HPDE6-E6E7 (cell line): ENCODE results near the gene OR2AE1.
A peak's percentile ranks its signal among the peaks of the same experiment; 100 is the strongest.
"Not testable (repeated sequence)": the region's sequence is repeated elsewhere in the genome, so short reads cannot be mapped to it uniquely, and the experiment has no call there.

Source experiments
- DNase-seq: peaks from one replicate; pipeline ENCODE4 v3.0.0; 2011; ENCODE audit warnings: missing footprints; ENCODE audit errors: extremely low spot score

OR2AE1 gene, protein sequence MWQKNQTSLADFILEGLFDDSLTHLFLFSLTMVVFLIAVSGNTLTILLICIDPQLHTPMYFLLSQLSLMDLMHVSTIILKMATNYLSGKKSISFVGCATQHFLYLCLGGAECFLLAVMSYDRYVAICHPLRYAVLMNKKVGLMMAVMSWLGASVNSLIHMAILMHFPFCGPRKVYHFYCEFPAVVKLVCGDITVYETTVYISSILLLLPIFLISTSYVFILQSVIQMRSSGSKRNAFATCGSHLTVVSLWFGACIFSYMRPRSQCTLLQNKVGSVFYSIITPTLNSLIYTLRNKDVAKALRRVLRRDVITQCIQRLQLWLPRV

DNA sequence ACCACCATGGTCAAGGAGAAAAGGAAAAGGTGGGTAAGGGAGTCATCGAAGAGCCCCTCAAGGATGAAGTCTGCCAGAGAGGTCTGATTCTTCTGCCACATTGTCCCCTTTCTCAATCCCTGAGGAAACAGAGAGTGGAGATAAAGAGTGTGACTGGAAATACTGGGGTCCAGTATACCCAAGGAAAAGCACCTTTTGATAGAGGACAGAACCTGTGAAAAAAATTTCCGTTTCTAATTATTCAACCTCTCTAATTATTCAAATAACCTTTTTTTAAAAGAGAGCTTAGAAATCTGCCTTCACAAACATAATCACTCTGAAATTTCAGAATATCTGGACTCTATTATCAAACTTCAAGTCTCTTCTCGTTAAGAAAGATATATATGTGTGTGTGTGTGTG is at the start of gene OR2AE1:
OR2AE1 (minus strand) TSS at position 101 of the 400 bp plus-strand sequence; CDS start at position 101, 0 bp downstream.
- DNase-seq = no peak

DNA sequence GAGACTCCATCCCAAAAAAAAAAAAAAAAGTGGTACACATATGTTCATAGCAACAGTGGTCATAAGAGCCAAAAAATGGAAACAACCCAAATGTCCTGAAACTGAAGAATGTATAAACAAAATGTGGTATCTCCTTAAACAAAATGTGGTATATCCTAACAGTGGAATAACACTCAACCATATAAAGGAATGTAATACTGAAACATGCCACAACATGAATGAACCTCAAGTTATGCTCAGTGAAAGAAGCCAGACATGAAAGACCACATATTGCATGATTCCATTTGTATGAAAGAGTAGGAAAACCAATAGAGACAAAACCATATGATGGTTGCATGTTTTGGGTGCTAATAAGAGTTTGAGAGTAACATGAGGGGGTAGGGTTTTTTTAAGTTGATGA is 49.5 kb upstream of the OR2AE1 start:
- no peak for DNase-seq

DNA sequence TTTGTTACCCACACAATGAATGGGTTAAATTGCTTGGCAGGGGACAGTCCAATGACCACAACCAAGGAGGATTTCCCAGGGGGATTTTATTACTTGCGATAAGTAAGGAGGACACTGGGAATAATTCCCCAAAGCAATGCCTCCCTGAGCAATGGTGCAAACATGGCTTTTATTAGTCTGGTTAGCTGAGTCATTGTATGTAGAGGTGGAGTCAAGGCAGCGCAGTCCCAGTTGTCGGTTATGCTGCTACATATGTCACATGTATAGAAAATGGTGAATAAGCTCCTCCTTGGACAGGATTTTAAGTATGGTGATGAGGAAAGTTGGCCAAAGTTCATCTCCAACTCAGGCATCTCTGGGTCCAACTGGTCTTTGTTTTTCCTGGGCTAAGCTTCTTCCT is 46.4 kb upstream of the OR2AE1 start:
- DNase-seq = no peak

DNA sequence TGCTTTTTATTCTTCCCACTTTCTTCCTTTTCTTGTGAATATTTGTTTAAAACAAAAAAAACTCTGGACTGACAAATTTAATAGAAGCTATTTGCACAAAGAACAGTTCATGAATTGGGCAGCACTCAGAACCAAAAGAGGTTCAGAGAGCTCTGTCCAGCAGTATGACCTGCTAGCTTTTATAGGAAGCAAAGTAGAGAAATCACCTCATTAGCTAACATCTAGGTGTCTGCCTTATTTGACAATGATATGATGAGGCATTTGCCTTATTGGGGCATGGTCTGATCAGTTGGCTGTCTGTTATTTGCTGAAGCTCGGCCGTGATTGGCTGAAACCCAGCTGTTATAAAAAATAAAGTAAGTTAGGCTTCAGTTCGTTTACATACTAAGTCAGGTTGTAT is 43.3 kb upstream of the OR2AE1 start:
- no peak for DNase-seq

DNA sequence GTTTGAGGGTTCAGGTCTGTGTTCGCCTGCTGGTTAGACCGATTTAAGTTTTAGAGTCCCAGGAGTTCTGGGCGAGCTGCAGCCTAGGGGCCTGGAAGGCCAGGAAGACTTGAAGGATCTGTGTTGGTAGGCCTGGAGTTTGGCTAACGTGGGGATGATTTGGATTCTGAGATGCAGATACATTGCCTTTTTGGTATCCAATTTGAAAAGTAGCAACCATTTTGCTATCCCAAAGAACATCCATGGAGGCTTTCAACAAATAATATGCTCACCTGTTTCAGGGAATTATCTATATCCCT is 42.9 kb upstream of the OR2AE1 start:
- DNase-seq = no peak

DNA sequence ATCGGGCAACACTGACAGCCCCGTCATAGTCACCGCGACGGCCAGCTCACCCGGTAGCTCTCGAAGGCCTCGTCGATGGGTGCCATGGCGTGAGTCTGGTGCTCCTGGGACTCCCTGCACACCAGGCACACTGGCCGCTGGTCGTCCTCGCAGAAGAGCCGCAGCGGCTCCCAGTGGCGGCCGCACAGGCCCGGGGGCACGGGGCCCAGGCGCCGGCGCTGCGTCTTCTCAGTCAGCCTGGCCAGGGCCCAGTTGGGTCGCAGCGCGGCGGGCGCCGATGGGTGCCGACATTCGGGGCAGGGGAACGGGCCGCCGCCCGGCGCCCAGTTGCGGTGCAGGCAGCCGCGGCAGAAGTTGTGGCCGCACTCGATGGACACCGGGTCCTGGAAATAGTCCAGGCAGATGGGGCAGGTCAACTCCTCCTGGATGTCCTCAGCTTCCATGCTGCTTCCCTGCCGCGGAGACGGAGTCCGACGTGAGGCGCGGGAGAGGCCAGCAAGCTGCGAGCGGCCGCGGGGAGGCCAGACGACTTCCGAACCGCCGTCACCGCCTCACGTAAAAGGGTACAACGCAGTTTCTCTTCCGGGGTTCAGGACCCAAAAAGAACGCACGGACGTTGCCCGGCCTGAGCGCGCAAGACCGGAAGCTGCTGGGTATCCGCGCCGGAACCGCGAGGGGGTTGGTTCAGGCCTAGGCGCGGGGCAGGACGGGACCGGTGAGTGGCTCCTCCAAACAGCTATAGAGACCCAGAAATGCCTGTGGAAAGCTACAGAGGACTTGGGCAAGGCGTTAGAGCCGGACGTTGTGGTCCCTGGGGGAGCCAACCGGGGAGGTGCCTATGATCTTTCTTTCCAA is 42.4 kb upstream of the OR2AE1 start, which contains the start of gene TRIM4:
TRIM4 (minus strand) TSS at position 572 of the 855 bp plus-strand sequence; CDS start at position 443, 129 bp downstream.
- DNase-seq = peak; percentile 80

DNA sequence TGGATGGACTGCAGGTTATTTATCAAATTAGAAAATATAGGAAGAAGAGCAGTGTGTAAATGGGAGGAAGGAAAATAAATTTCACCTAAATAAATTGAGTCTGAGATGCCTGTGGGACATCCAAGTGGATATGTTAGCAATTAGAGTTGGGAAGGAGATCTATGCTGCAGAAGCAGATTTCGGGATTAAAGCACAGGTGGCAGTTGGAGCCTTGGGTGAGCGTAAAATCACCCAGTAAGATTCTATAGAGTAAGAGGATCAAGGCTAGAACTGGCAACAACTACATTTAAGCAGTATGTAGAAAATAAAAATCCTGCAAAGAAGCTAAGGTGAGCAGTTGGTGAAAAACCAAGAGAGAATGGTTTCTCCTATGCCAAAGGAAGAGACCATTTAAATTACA is 34.1 kb upstream of the OR2AE1 start:
- DNase-seq = no peak

DNA sequence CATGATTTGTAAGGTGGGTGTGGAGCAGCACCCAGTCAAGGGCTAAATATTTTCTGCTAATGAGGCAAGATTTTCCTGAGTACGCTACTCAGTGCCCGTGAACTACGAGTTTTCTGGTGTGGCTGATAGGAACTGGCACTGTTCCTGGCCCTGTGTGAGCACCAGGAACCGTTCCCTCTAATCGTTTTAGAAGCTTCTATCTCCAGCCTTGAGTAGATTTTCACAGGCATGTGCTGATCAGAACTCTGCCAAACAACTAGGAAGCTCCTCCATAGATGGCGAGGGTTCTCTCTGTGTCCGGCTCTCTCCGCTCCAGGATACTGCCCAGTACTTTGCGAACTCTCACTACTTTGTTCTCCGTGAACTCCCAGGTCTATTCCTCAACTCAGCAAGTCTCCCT is 24.7 kb upstream of the OR2AE1 start:
- no peak for DNase-seq

DNA sequence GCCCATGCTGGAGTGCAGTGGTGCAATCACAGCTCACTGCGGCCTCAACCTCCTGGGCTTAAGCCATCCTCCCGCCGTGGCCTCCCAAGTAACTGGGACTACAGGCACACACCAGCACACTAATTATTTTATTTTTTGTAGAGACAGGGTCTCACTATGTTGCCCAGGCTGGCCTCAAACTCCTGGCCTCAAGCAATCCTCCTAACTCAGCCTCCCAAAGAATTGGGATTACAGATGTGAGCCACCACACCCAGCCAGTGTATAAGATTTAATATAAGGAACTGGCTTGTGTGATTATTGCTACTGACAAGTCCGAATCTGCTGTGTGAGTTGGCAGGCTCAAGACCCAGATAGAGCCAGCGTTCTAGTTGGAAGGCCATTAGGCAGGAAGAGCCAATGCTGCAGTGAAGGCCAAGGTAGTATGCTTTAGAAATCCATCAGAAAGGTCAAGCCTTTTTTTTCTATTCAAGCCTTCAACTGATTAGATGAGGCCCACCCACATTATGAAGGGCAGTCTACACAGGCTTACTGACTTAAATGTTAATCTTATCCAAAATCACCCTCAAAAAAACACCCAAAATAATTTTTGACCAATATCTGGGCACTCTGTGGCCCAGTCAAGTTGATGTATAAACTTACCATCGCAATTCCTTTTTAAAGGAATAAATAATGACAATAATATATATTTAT is 23.1 kb upstream of the OR2AE1 start:
- no peak for DNase-seq

DNA sequence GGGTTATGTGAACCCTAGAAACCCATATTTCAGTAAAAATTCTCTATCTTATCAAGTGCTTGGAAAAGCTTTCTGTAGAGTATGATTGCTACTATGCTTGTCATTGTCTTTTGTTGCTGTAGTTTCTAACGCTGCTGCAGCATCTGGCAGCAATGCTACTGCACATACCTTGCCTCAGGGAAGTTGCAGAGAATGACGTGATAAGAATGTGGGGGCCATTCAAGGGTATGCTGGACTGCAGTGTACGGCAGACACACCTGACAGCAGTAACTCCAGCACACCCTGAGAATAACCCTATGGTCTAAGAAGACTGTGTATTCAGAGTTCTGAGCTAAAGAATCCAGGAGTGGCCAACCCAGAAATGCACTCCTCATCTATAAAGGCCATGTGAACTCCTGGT is 22.0 kb upstream of the OR2AE1 start:
- no peak for DNase-seq

DNA sequence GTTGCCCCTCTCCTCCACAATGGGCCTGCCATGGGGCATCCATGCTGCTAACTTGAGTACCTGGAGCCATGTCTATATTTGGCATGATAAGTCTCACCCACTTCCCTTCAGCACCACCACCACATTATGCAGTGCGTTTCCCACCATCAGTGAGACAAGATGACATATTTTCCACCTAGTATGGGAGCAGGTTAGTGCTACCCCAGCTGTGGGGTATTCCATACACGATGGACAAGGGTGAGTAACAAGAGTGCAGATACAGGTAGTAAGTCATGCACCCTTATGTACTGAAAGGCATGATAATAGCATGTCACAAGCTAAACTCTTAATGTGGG is 21.2 kb upstream of the OR2AE1 start:
- DNase-seq = no peak

DNA sequence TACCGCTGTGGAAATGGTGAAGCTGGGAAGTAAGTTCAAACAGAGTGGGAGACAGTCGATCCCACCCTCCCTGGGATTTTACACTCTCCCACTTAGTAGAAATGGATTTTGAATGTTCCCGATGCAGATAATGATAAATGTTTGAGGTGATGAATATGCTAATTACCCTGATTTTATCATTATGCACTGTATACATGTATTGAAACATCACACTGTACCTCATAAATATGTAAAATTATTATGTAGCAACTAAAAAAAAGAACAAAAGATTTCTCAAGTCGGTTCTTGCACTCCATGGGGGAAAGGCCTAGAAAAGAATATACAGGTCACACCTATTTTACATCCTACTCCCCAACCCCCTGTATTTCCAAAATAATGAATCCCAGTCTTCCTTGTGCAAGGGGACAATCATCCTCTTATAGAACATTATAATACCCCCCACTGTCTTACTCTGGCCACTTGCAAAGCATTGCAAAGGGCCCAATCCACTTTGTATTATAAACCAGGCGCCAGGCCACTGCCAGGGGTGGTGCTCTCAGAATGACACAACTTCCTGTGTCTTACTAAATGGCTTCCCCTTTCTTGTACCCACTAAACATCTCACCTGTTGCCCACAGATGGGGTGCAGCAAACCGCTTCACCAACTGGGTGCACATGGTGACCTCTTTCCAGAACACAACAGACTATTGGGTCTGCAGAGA is 20.6 kb upstream of the OR2AE1 start:
- no peak for DNase-seq

DNA sequence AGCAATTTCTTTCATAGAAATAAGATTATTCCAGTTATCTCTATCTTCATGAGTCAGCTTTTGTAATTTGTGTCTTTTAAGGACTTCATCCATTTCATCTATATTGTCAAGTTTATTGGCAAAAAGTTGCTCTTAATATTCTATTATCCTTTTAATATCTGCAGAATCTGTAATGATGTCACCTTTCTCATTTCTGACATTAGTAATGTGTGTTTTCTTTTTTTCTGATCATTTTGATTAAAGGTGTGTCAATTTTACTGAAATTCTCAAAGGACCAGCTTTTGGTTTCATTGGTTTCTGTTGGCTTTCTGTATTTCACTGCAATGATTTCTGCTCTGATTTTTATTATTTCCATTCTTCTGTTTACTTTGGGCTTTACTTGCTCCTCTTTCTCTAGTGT is 17.9 kb upstream of the OR2AE1 start:
- no peak for DNase-seq

DNA sequence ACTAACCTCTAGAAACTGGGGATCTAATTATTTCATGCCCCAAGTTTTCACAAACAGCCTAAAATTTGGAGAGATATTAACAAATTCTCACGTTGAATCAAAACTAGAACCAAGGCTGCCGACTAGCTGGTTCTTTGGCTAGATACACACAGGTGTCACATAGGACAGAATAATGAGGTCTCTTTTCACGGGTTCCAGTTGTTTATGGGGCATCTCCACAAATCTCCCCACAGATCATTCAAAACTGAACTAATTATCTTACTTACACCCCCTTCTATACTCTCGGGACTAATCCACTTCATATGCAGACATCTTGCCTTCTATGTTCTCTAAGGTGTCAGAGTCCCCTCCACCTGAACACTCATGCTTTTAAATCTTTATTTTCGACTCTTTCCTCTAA is 16.4 kb upstream of the OR2AE1 start:
- no peak for DNase-seq

DNA sequence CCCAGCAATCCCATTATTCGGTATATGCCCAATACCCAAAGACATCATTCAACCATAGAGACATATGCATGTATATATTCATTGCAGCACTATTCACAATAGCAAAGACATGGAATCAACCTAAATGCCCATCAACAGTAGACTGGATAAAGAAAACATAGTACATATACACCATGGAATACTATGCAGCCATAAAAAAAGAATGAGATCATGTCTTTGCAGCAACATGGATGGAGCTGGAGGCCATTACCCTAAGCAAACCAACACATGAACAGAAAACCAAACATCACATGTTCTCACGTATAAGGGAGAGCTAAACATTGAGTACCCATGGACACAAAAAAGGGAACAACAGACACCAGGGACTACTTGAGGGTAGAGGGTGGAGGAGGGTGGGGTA is 13.5 kb upstream of the OR2AE1 start:
- not testable (repeated sequence) for DNase-seq

DNA sequence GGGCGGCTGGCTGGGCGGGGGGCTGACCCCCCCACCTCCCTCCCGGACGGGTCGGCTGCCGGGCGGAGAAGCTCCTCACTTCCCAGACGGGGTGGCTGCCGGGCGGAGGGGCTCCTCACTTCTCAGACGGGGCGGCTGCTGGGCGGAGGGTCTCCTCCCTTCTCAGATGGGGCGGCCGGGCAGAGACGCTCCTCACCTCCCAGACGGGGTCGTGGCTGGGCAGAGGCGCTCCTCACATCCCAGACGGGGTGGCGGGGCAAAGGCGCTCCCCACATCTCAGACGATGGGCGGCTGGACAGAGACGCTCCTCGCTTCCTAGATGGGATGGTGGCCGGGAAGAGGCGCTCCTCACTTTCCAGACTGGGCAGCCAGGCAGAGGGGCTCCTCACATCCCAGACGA is 11.5 kb upstream of the OR2AE1 start:
- DNase-seq = not testable (repeated sequence)

DNA sequence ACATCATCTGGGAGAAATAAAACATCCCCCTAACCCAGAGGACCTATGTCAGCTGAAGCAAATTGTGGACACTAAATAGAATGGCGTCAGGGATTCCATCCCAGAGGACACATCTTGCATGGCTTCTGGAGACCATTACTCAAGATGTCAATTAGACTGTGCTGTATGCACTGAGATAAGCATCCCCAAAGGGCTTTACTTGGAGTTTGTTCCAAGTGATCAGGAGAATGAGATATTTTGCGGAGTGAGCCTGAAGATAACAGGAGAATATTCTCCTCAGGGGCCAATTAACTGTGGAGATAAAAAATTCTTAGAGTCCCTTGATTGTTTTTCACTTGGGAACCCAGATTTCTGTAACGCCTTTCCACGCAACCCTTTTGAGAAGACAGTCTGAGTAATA is 4.5 kb upstream of the OR2AE1 start:
- no peak for DNase-seq

DNA sequence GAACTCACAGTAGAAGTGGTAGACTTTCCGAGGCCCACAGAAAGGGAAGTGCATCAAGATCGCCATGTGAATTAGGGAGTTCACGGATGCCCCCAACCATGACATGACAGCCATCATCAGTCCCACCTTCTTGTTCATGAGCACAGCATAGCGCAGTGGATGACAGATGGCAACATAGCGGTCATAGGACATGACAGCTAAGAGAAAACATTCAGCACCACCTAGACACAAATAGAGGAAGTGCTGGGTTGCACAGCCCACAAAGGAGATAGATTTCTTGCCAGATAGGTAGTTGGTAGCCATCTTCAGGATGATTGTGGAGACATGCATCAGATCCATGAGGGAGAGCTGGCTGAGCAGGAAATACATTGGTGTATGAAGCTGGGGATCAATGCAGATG is 342 bp downstream of the OR2AE1 start:
- DNase-seq = no peak

DNA sequence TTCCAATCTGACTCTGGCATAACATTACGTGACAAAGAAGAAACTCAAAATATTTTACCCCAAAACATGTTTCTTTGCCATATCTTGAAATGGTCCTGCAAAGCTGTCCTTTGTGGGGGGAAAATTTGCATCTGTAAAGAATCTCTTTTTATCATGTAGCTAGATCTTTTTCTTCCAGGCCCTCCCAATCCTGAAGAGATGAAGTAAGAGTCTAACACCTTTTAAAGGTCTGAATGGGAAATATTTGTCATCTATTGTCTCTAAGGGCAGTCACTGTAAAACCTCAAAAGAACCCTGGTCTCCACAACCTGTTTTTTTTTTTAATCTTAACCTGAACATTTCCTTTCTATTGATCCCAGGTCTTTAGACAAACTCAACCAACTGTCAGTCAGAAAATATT is 8.6 kb downstream of the OR2AE1 start:
- DNase-seq = no peak

DNA sequence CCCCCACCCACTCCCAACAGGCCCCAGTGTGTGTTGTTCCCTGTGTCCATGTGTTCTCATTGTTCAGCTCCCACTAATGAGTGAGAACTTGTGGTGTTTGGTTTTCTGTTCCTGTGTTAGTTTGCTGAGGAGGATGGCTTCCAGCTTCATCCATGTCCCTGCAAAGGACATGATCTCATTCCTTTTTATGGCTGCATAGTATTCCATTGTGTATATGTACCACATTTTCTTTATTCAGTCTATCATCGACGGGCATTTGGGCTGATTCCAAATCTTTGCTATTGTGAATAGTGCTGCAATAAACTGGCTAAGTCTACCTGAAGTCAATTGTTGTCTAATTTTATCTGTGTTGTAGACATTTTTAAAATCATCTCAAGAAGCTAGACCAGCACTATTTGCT is 9.4 kb downstream of the OR2AE1 start:
- DNase-seq = not testable (repeated sequence)

DNA sequence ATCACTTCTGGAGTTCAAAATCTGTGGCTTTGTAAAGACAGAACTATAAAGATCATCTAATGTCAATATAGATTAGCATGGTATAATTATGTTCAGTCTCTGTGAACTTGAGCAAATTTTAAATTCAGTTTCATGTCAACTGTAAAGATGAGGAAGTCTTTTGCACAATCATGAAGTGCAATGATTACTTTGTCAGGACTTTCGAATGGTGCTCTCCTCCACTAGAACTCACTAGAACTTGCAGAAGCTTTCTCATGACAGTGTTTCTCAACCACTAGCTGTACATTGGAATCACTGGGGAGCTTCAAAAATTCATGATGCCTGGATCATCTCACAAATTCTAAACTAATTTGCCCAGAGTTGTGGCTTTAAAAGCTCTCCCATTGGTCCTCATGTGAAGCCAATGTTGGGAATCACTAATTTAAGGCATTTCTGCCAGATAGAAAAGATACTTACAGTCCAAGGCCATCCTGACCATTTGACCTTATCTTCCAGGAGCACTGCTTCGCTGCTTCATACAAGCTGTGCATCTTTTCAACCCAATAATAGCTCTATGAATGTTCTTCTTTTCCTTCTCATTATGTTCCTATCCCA is 12.9 kb downstream of the OR2AE1 start:
- no peak for DNase-seq
